Colonic mucosa (tissue), 4 donors: ENCODE data around the gene CAPRIN1. TPM values are rescaled to one million over a fixed set of nuclear protein-coding genes. Genes with fewer than 3 reads are reported as not detected.
"Not testable (repeated sequence)": the region's sequence is repeated elsewhere in the genome, so short reads cannot be mapped to it uniquely, and the experiment has no call there.

ENCODE experiments used
- DNase-seq: peaks from one replicate; pipeline ENCODE4 v3.0.0-alpha.2; 2020
- H3K27ac ChIP-seq: fragments of 200-600 bp; one replicate; pipeline ENCODE4 v1.8.0; 2021
- H3K27me3 ChIP-seq: fragments of 200-600 bp; one replicate; pipeline ENCODE4 v1.8.0; 2021
- H3K36me3 ChIP-seq: fragments of 200-600 bp; one replicate; pipeline ENCODE4 v1.8.0; 2021
- H3K4me1 ChIP-seq: fragments of 200-600 bp; one replicate; pipeline ENCODE4 v1.8.0; 2021; ENCODE audit warnings: mild to moderate bottlenecking
- H3K4me3 ChIP-seq: fragments of 200-600 bp; one replicate; pipeline ENCODE4 v1.8.0; 2021
- H3K9ac ChIP-seq, 2 donors: one replicate each; pipeline ENCODE4 v1.7.0; 2013; ENCODE audit warnings: control low read depth in 2 of 2, low read depth in 2 of 2, low read length in 2 of 2
- H3K9me3 ChIP-seq: fragments of 200-600 bp; one replicate; pipeline ENCODE4 v1.8.0; 2021
- intact Hi-C: fragments of 100-400 bp; cut with DNase I; formaldehyde crosslinking; loops from one replicate; pipeline ENCODE4 v1.14.1; 2022
- total RNA-seq, 2 donors: library from RNA; stranded (reverse); fragmentation: NEBNext Ultra II Directional in 1 of 2; extraction: Animal tissue kit (Norgen Biotek cat#: 25700) in 1 of 2; gene quantifications; one replicate each; pipeline ENCODE4 v1.2.1, GENCODE V29; 2021
- TF ChIP-seq, protein P1 (sequence below): fragments of 200-600 bp; IDR thresholded peaks from one replicate; pipeline ENCODE4 v1.8.0; 2022; ENCODE audit warnings: antibody characterized with exemption, mild to moderate bottlenecking
- donor health status: healthy.
- donor health status: DM: no; HTN: no; CAD: no.
- donor health status: DM: no; HTN: no; CAD: no.

The CAPRIN1 gene
- total RNA-seq, 2 donors from 2014 or later: 182 to 274 TPM

DNA sequence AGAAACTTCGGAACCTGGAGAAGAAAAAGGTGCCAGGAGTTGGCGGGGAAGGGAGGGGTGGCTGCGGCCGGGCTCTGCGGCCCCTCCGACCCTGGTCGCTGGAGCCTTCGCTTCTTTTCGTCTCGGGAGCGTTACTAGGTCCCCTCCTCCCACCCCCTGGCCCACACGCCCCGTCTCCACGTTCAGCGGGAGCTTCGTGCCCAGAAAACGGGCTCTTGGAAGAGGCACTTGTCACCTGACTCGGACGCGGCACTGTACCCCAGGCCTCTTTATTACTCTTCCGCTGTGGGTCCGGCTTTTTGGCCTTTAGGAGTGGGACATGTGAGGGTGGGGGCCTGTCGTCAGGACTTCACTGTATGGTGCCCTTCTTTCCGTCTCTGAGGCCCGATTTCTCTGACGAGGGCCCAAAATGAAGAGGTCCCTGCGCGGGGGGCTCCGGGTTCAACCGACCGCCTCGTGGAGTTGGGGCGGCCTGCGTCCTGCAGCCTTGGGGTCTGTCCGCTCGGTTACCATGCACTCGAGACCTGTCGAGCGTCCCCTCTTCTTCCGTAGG lies 1.2 kb downstream of the CAPRIN1 start:
- H3K4me1 ChIP-seq: peaks cover 25% of the 10 kb centered on the region
- H3K4me3 ChIP-seq: peak overlapping the region; percentile 98
- H3K9ac ChIP-seq: peak overlapping the region; percentile 93 to 100
- peak; percentile 42 for DNase-seq
- no peaks in the 10 kb centered on the region for H3K27me3 ChIP-seq
- peak overlapping the region; percentile 98 for H3K27ac ChIP-seq
- no peaks in the 10 kb centered on the region for H3K9me3 ChIP-seq
- TF ChIP-seq, protein P1, sequence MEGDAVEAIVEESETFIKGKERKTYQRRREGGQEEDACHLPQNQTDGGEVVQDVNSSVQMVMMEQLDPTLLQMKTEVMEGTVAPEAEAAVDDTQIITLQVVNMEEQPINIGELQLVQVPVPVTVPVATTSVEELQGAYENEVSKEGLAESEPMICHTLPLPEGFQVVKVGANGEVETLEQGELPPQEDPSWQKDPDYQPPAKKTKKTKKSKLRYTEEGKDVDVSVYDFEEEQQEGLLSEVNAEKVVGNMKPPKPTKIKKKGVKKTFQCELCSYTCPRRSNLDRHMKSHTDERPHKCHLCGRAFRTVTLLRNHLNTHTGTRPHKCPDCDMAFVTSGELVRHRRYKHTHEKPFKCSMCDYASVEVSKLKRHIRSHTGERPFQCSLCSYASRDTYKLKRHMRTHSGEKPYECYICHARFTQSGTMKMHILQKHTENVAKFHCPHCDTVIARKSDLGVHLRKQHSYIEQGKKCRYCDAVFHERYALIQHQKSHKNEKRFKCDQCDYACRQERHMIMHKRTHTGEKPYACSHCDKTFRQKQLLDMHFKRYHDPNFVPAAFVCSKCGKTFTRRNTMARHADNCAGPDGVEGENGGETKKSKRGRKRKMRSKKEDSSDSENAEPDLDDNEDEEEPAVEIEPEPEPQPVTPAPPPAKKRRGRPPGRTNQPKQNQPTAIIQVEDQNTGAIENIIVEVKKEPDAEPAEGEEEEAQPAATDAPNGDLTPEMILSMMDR: no peak
- no peaks in the 10 kb centered on the region for H3K36me3 ChIP-seq
- intact Hi-C loops: no loop called here

DNA sequence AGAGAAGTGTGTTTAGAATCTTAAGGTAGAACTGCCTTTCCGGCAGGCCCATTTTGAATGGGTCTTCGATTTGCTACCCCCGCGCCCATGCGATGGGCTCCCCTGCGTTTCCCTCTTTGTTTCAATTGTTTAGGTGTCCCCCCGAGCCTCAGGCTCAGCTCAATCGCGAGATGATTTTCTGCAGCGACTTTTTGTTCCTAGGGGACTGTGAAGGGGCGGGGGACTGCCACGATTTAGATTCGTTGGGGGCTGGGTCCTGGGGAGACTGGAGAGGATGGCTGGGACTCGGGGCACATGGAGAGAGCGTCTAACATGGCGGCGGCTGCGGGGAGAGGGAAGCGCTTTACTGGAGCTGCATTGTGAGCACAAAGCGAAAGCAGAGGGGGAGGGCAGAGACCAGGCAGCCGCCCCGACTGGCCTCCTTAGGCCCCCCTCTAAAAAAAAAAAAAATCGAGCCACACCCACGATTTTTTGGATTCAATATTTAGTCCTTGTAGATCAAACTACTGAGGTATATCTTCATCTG lies 1.7 kb downstream of the CAPRIN1 start:
- DNase-seq: peak; percentile 86
- Histone ChIP-seq H3K4me3 (peak overlapping the region; percentile 98), H3K27ac (peak overlapping the region; percentile 98), H3K9ac (peak overlapping the region; percentile 93 to 100), H3K4me1 (peaks cover 30% of the 10 kb centered on the region), H3K9me3 (no peaks in the 10 kb centered on the region), H3K36me3 (no peaks in the 10 kb centered on the region), H3K27me3 (no peaks in the 10 kb centered on the region)
- intact Hi-C loops: no loop called here
- TF ChIP-seq, protein P1: no peak

DNA sequence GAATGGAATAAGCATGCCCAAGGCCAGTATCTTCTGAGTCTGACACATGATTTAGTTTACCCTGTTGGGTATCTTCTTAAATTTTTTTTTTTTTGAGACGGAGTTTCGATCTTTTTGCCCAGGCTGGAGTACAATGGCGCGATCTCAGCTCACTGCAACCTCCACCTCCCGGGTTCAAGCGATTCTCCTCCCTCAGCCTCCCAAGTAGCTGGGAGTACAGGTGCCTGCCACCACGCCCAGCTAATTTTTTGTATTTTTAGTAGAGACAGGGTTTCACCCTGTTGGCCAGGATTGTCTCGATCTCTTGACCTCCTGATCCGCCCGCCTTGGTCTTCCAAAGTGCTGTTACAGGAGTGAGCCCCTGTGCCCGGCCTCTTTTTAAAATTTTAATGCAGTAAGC lies 2.8 kb downstream of the CAPRIN1 start:
- H3K9ac ChIP-seq, H3K9me3 ChIP-seq, H3K27me3 ChIP-seq, DNase-seq, H3K27ac ChIP-seq, intact Hi-C loops, H3K36me3 ChIP-seq: not testable (repeated sequence)
- peak overlapping the region; percentile 98 for H3K4me3 ChIP-seq
- H3K4me1 ChIP-seq: peaks cover 35% of the 10 kb centered on the region

DNA sequence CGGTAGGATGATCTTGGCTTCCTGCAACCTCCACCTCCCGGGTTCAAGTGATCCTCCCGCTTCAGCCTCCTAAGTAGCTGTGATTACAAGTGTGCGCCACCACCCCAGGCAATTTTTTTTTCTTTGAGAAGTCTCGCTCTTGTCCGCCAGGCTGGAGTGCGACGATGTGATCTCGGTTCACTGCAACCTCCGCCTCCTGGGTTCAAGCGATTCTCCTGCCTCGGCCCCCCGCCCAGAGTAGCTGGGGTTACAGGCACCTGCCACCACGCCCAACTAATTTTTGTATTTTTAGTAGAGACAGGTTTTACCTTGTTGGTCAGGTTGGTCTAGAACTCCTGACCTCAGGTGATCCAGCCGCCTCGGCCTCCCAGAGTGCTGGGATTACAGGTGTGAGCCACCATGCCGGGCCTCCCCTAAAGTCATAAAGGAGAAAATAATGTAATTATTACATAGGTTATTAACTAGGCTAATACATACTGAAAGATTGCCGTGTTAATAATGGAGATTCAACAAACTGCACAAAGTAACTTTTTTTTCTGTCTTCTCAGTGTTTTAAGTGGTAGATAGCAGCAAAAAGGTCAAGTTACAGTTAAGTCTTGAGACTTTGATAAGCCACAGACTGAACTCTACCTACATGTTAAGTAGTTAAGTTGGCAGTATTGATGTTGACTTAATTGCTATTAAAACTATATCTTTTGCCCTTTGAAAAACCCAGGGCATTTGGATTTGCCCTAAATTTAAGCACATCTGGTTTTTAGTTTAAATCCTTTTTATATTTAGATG lies 3.9 kb downstream of the CAPRIN1 start:
- peaks cover 33% of the 10 kb centered on the region for H3K4me1 ChIP-seq
- H3K4me3 ChIP-seq: no peak overlapping the region
- H3K27me3 ChIP-seq: no peaks in the 10 kb centered on the region
- no peak overlapping the region for H3K27ac ChIP-seq
- no peak overlapping the region for H3K9ac ChIP-seq
- H3K9me3 ChIP-seq: no peaks in the 10 kb centered on the region
- intact Hi-C loops: loop anchor here (5.0 kb wide), 1 partner anchor 47 kb away; no protein-coding TSS in a partner anchor
- TF ChIP-seq, protein P1: no peak
- no peak for DNase-seq
- H3K36me3 ChIP-seq: no peaks in the 10 kb centered on the region

DNA sequence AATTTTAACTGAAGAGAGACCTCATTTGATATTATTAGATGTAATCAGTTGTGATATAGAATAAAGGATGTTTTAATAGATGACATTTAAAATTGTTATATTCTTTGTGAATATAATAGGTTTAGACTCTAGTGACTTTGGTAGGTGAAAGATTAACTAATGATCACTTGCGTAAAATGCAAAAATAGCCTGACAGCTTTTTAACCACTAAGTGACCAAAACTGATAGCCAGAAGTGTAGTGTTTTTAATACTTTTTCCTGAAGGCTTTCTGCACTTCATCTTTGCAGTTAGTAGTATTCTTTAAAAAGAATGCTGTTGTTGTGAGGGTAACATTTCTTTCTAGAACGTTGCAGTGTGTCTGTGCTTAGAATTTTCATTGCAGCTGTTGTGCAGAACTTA lies 5.1 kb downstream of the CAPRIN1 start:
- H3K4me1 ChIP-seq: peaks cover 29% of the 10 kb centered on the region
- intact Hi-C loops: loop anchor here (5.0 kb wide), 1 partner anchor 46 kb away; no protein-coding TSS in a partner anchor
- no peaks in the 10 kb centered on the region for H3K9me3 ChIP-seq
- DNase-seq: no peak
- H3K27ac ChIP-seq: no peak overlapping the region
- peaks cover 5% of the 10 kb centered on the region for H3K36me3 ChIP-seq
- TF ChIP-seq, protein P1: no peak
- no peaks in the 10 kb centered on the region for H3K27me3 ChIP-seq
- H3K9ac ChIP-seq: no peak overlapping the region
- no peak overlapping the region for H3K4me3 ChIP-seq
